GM12872 (cell line): ENCODE results near the gene ENTHD1.

Experiments
- CTCF ChIP-seq: IDR thresholded peaks from 3 replicates; pipeline ENCODE4 v1.5.1; 2011; ENCODE audit warnings: low read depth, mild to moderate bottlenecking, low read length, moderate library complexity; ENCODE audit not compliant: insufficient read depth

The ENTHD1 gene

GRCh38 chr22:39718921-39719475 lies 174.6 kb downstream of the ENTHD1 start:
- no peak for TF ChIP-seq CTCF

- TF ChIP-seq CTCF = no peak
Measured at GRCh38 chr22:39718206-39718605, 175.4 kb downstream of the ENTHD1 start.

DNA sequence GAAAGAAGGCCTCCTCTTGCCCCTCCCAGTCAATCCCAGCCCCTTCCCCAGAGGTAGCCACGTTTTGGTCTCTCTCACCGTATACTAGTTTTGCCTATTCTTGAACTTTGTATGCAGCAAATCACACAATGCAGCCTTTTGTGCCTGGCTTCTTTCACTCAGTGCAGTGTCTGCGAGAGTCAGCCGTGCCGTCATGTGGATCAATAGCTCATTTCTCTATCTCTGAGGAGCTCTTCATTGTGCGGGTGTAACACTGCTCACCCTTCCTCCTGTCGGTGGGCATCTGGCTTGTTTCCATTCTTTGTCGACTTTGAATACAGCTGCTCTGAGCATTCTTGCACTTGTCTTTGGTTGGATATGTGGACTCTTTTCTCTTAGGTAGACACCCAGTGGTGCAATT lies 176.5 kb downstream of the ENTHD1 start:
- TF ChIP-seq CTCF = no peak

- TF ChIP-seq CTCF = no peak
Measured at GRCh38 chr22:39716534-39716933, 177.0 kb downstream of the ENTHD1 start.

DNA sequence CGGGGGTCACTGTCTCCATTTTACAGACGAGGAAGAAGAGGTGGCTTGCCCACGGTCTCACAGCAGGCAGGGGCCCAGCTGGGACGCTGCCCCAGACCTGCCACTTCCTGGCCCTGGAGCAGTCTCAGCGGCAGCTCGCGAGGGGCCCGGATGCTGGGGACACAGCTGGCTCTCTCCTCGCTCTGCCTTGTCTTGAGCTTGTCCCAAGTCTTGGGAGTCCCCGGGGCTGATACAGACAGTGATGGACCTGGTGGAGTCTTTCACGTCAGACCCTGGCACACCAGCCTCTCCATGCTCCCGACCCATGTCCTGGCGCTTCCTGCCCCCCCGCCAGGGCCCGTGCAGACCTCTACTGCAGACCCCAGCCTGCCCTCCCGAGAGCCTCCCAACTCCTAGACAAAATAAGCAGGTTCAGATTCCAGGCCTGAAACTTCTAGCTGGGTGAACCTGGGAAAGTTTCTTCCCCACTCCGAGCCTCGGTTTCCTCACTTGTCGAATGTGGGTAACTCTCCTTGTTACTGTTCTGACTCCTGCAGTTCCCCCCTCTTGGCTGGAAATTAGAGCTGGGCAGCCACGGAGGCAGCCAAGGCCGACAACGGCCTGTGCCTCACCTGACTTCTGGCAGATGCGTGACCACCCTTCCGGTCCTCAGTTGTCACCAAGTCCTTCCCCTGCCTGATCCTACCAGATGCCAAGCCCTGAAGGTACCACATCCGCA lies 177.6 kb downstream of the ENTHD1 start:
- TF ChIP-seq CTCF = no peak

DNA sequence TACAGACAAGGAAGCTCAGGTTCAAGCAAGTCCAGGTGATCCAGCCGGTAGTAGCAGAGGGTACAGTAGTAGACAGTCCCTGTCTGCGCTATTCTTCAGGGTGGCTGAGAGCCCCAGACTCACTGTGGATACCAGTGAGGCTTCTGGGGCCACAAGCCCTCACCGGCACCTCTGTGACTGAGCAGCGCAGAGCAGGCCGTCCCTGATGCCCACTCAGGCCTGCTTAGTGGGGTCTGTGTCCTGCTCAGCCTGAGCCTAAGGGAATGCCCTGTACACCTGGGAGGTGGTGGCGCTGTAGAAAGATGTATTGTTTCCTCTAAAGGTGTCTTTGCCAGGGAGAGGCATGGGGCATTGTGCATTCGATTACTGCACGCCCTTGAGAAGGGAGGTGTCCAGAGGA lies 179.2 kb downstream of the ENTHD1 start:
- TF ChIP-seq CTCF = no peak

GRCh38 chr22:39713799-39714290 lies 179.7 kb downstream of the ENTHD1 start:
- no peak for TF ChIP-seq CTCF
